H1 (cell line): Measurements from ENCODE around the gene CAMK1. TPM values are rescaled to one million over a fixed set of nuclear protein-coding genes. Genes with fewer than 3 reads are reported as not detected.

ENCODE experiments used
- CTCF ChIA-PET: fragments of 300-600 bp; sonication (Branson Sonifier 250); formaldehyde crosslinking; loops from one replicate; lab custom pipeline; 2021; ENCODE audit not compliant: partially characterized antibody; lab: Charles Lee
- POLR2A ChIA-PET: fragments of 300-600 bp; sonication (Branson Sonifier 250); formaldehyde crosslinking; loops from one replicate; lab custom pipeline; 2021; ENCODE audit warnings: inconsistent platforms; ENCODE audit not compliant: partially characterized antibody; lab: Charles Lee
- DNase-seq, 2 experiments: peaks; one replicate each; pipeline versions ENCODE4 v3.0.0 to v3.0.0-alpha.2; 2010 to 2022; ENCODE audit warnings: low spot score in 2 of 2, low read depth in 1 of 2, mixed read lengths in 1 of 2
- FAIRE-seq: peaks from 2 replicates; lab custom pipeline; 2011; peaks lifted over from hg19 to GRCh38; lab: Jason Lieb, UNC
- H2AFZ ChIP-seq: 2 replicates; pipeline ENCODE4 v1.8.1; 2012; ENCODE audit warnings: low read length, inconsistent platforms
- H2AK5ac ChIP-seq: 2 replicates; pipeline ENCODE4 v1.6.1; 2013; ENCODE audit warnings: low read depth, low read length
- H2BK120ac ChIP-seq: replicated peaks from 2 replicates; pipeline ENCODE3; 2013; ENCODE audit warnings: low read depth, low read length, inconsistent platforms
- H2BK12ac ChIP-seq: 2 replicates; pipeline ENCODE4 v1.6.1; 2013; ENCODE audit warnings: low read depth, low read length
- H2BK15ac ChIP-seq: 2 replicates; pipeline ENCODE4 v1.6.1; 2013; ENCODE audit warnings: low read length
- H2BK20ac ChIP-seq: 2 replicates; pipeline ENCODE4 v1.6.1; 2013; ENCODE audit warnings: low read length
- H2BK5ac ChIP-seq: 2 replicates; pipeline ENCODE4 v1.6.1; 2013; ENCODE audit warnings: low read depth, low read length
- H3K14ac ChIP-seq: 2 replicates; pipeline ENCODE4 v1.6.1; 2013; ENCODE audit warnings: inconsistent platforms; ENCODE audit not compliant: insufficient read length
- H3K18ac ChIP-seq: 2 replicates; pipeline ENCODE4 v1.6.1; 2013; ENCODE audit warnings: low read length; ENCODE audit errors: extremely low read depth
- H3K23ac ChIP-seq: 2 replicates; pipeline ENCODE4 v1.6.1; 2013; ENCODE audit warnings: inconsistent platforms; ENCODE audit not compliant: insufficient read length
- H3K23me2 ChIP-seq: 2 replicates; pipeline ENCODE4 v1.6.1; 2013; ENCODE audit warnings: low read depth, low read length
- H3K27ac ChIP-seq: 2 replicates; pipeline ENCODE4 v1.6.1; 2011; ENCODE audit warnings: low read depth, low read length, inconsistent platforms
- H3K27me3 ChIP-seq, 4 experiments: replicated peaks in 1 of 4; 1 replicate in 1 of 4; 2 replicates in 3 of 4; pipeline versions ENCODE4 v1.6.1 to v1.8.1; 2011 to 2013; ENCODE audit warnings: low read length in 3 of 4, mild to moderate bottlenecking in 3 of 4, inconsistent platforms in 2 of 4, mixed read lengths in 2 of 4, moderate library complexity in 1 of 4; ENCODE audit not compliant: control insufficient read depth in 3 of 4, insufficient read depth in 3 of 4; ENCODE audit errors: extremely low read depth in 1 of 4
- H3K36me3 ChIP-seq, 4 experiments: 2 replicates each; pipeline versions ENCODE4 v1.6.1 to v1.8.1; 2011 to 2013; ENCODE audit warnings: mild to moderate bottlenecking in 4 of 4, low read length in 3 of 4, moderate library complexity in 2 of 4, control low read depth in 1 of 4, inconsistent platforms in 1 of 4; ENCODE audit not compliant: insufficient read depth in 4 of 4, control insufficient read depth in 2 of 4
- H3K4ac ChIP-seq: replicated peaks from 2 replicates; pipeline ENCODE3; 2013; ENCODE audit warnings: low read length, low read depth, mixed read lengths, inconsistent platforms; ENCODE audit not compliant: insufficient read length
- H3K4me1 ChIP-seq, 4 experiments: replicated peaks in 1 of 4; 1 replicate in 1 of 4; 2 replicates in 3 of 4; pipeline versions ENCODE4 v1.6.1 to v1.8.1; 2011 to 2013; ENCODE audit warnings: low read length in 3 of 4, inconsistent platforms in 2 of 4, mixed read lengths in 1 of 4; ENCODE audit not compliant: insufficient read depth in 4 of 4, control insufficient read depth in 3 of 4
- H3K4me2 ChIP-seq, 2 experiments: 2 replicates each; pipeline versions ENCODE4 v1.6.1 to v1.8.1; 2011 to 2013; ENCODE audit warnings: low read depth in 2 of 2, low read length in 2 of 2, control low read depth in 1 of 2, inconsistent platforms in 1 of 2, mild to moderate bottlenecking in 1 of 2; ENCODE audit not compliant: insufficient read depth in 1 of 2
- H3K4me3 ChIP-seq, 4 experiments: fragments of 200-600, 300-600 bp in 1 of 4; sonication (generic), shearing (Covaris generic), sonication (Bioruptor Twin) in 1 of 4; 2 replicates each; pipeline versions ENCODE4 v1.5.1 to v1.8.1; 2011 to 2016; ENCODE audit warnings: low read length in 4 of 4, low read depth in 3 of 4, control low read depth in 2 of 4, inconsistent platforms in 2 of 4, mild to moderate bottlenecking in 2 of 4, mixed read lengths in 1 of 4, moderate library complexity in 1 of 4; ENCODE audit not compliant: insufficient read depth in 2 of 4; ENCODE audit errors: extremely low read depth in 1 of 4
- H3K56ac ChIP-seq: replicated peaks from 2 replicates; pipeline ENCODE3; 2013; ENCODE audit warnings: low read depth, mild to moderate bottlenecking, mixed read lengths, low read length, inconsistent platforms; ENCODE audit not compliant: insufficient read length
- H3K79me1 ChIP-seq: 2 replicates; pipeline ENCODE4 v1.6.1; 2013; ENCODE audit warnings: low read depth, low read length, control low read depth
- H3K79me2 ChIP-seq, 2 experiments: 2 replicates each; pipeline versions ENCODE4 v1.6.1 to v1.8.1; 2012 to 2013; ENCODE audit warnings: low read length in 2 of 2, mild to moderate bottlenecking in 2 of 2, inconsistent platforms in 1 of 2; ENCODE audit not compliant: insufficient read depth in 2 of 2, control insufficient read depth in 1 of 2
- H3K9ac ChIP-seq, 4 experiments: replicated peaks in 1 of 4; 1 replicate in 1 of 4; 2 replicates in 3 of 4; pipeline versions ENCODE4 v1.6.1 to v1.8.1; 2011 to 2013; ENCODE audit warnings: low read depth in 3 of 4, low read length in 3 of 4, control low read depth in 2 of 4, mild to moderate bottlenecking in 2 of 4, moderate library complexity in 2 of 4, inconsistent platforms in 1 of 4; ENCODE audit errors: extremely low read depth in 1 of 4
- H3K9me3 ChIP-seq, 2 experiments: 2 replicates each; pipeline versions ENCODE4 v1.6.1 to v1.8.1; 2012 to 2013; ENCODE audit warnings: mild to moderate bottlenecking in 2 of 2, moderate library complexity in 2 of 2, control low read depth in 1 of 2, inconsistent platforms in 1 of 2, low read depth in 1 of 2, low read length in 1 of 2, mixed read lengths in 1 of 2; ENCODE audit not compliant: insufficient read depth in 2 of 2
- H4K20me1 ChIP-seq, 2 experiments: replicated peaks in 1 of 2; 2 replicates each; pipeline versions ENCODE3 to v1.8.1; 2011 to 2013; ENCODE audit warnings: inconsistent platforms in 2 of 2, low read length in 2 of 2, mild to moderate bottlenecking in 1 of 2; ENCODE audit not compliant: insufficient read depth in 2 of 2, control insufficient read depth in 1 of 2
- H4K5ac ChIP-seq: 2 replicates; pipeline ENCODE4 v1.6.1; 2013; ENCODE audit warnings: low read length, low read depth, mixed read lengths, inconsistent platforms; ENCODE audit not compliant: insufficient read length
- H4K8ac ChIP-seq: 2 replicates; pipeline ENCODE4 v1.8.0; 2013; ENCODE audit warnings: mild to moderate bottlenecking, moderate library complexity, low read length, inconsistent platforms; ENCODE audit not compliant: insufficient read depth; ENCODE audit errors: extremely low read depth
- H4K91ac ChIP-seq: replicated peaks from 2 replicates; pipeline ENCODE3; 2013; ENCODE audit warnings: low read length, mixed read lengths, inconsistent platforms; ENCODE audit not compliant: insufficient read length
- BCL11A ChIP-seq, 2 experiments: IDR thresholded peaks; one replicate each; pipeline ENCODE4 v1.6.1; 2011; ENCODE audit warnings: low read depth in 2 of 2, low read length in 2 of 2, mild to moderate bottlenecking in 2 of 2
- BRCA1 ChIP-seq: IDR thresholded peaks from 2 replicates; pipeline ENCODE4 v1.6.1; 2012; ENCODE audit warnings: low read depth, low read length, improper control_type of control experiment
- CBX8 ChIP-seq: fragments of 300-800, 300-1000 bp; sonication (generic); IDR thresholded peaks from 2 replicates; pipeline ENCODE4 v1.7.1; 2016; ENCODE audit warnings: low read depth, low read length, borderline replicate concordance
- CHD1 ChIP-seq: IDR thresholded peaks from 2 replicates; pipeline ENCODE4 v1.6.1; 2012; ENCODE audit warnings: low read depth, low read length, improper control_type of control experiment
- CREB1 ChIP-seq: IDR thresholded peaks from 2 replicates; pipeline ENCODE4 v1.6.1; 2012; ENCODE audit warnings: inconsistent platforms
- CTBP2 ChIP-seq: IDR thresholded peaks from 2 replicates; pipeline ENCODE4 v1.7.0; 2011; ENCODE audit warnings: borderline replicate concordance, mild to moderate bottlenecking, moderate library complexity, mixed read lengths, low read length; ENCODE audit not compliant: insufficient read depth, insufficient read length
- FOSL1 ChIP-seq: IDR thresholded peaks from 2 replicates; pipeline ENCODE4 v1.6.1; 2011; ENCODE audit warnings: mild to moderate bottlenecking, low read depth, low read length, moderate library complexity; ENCODE audit not compliant: insufficient read depth
- MAX ChIP-seq: IDR thresholded peaks from 2 replicates; pipeline ENCODE4 v1.6.1; 2012; ENCODE audit warnings: inconsistent platforms
- RAD21 ChIP-seq, 2 experiments: IDR thresholded peaks in 1 of 2; conservative IDR thresholded peaks in 1 of 2; 2 replicates each; pipeline ENCODE4 v1.6.1; 2011; ENCODE audit warnings: low read depth in 2 of 2, low read length in 2 of 2, improper control_type of control experiment in 1 of 2, inconsistent platforms in 1 of 2, mild to moderate bottlenecking in 1 of 2, moderate library complexity in 1 of 2
- RNF2 ChIP-seq: fragments of 200-900, 300-1000 bp; sonication (generic); IDR thresholded peaks from 2 replicates; pipeline ENCODE4 v1.7.1; 2016; ENCODE audit warnings: borderline replicate concordance, low read depth, mild to moderate bottlenecking, antibody characterized with exemption, low read length; ENCODE audit not compliant: poor library complexity, severe bottlenecking; ENCODE audit errors: missing control alignments
- SIX5 ChIP-seq: IDR thresholded peaks from 2 replicates; pipeline ENCODE4 v1.6.1; 2011; ENCODE audit warnings: mild to moderate bottlenecking, low read depth, low read length
- TAF1 ChIP-seq: IDR thresholded peaks from 2 replicates; pipeline ENCODE4 v1.6.1; 2011; ENCODE audit warnings: mild to moderate bottlenecking, low read depth, low read length
- TAF7 ChIP-seq: optimal IDR thresholded peaks from 2 replicates; pipeline ENCODE3; 2011; ENCODE audit warnings: low read depth, mild to moderate bottlenecking, inconsistent platforms, low read length, moderate library complexity, borderline replicate concordance
- WGBS, 2 experiments: shearing (Covaris generic) in 1 of 2; methylation state at CpG; one replicate each; pipeline versions ENCODE4 v1.1.6 to v1.1.7; 2013 to 2015; ENCODE audit warnings: low lambda C conversion rate in 2 of 2, mixed read lengths in 2 of 2, inconsistent platforms in 1 of 2, low coverage in 1 of 2, missing lambda C conversion rate in 1 of 2; ENCODE audit not compliant: insufficient replicate concordance in 2 of 2, insufficient coverage in 1 of 2, insufficient read length in 1 of 2; ENCODE audit errors: extremely low coverage in 1 of 2, missing lambda C conversion rate in 1 of 2; 5-methylcytosine and 5-hydroxymethylcytosine counted together
- polyA plus RNA-seq, 7 experiments: library from polyadenylated mRNA; depleted of rRNA in 3 of 7; stranded (reverse) in 5 of 7; unstranded in 2 of 7; fragments of >200 nt in 5 of 7; fragments of 200-250 nt in 2 of 7; gene quantifications; 1 replicate in 5 of 7; 2 replicates in 1 of 7; 4 replicates in 1 of 7; pipeline versions ENCODE4 v1.2.1 to v1.2.3, GENCODE V29; 2011 to 2013; ENCODE audit warnings: missing spikeins in 2 of 7, mixed read lengths in 2 of 7
- total RNA-seq: library from RNA; stranded (reverse); fragmentation: NEBNext Ultra II Directional; extraction: Animal tissue kit (Norgen Biotek cat#: 25700); gene quantifications from 2 replicates; pipeline ENCODE4 v1.2.1, GENCODE V29; 2021

The CAMK1 gene
- total and polyA plus RNA-seq, 2 of the 8 experiments (the other 6 are each of a cell fraction or from before 2014, with no cell fraction given): 4.9 to 5.1 TPM

- Histone ChIP-seq H3K79me2 (no peaks in the 10 kb centered on the region), H3K4me3 (no peak overlapping the region), H3K56ac (no peak overlapping the region), H2BK15ac (no peak overlapping the region), H2BK5ac (no peak overlapping the region), H3K4ac (no peak overlapping the region), H2BK12ac (no peak overlapping the region), H2AFZ (no peak overlapping the region), H3K9me3 (no peaks in the 10 kb centered on the region), H4K91ac (no peak overlapping the region), H3K18ac (no peak overlapping the region), H2BK20ac (no peak overlapping the region), H3K14ac (no peak overlapping the region), H3K23ac (no peak overlapping the region), H4K8ac (no peak overlapping the region), H2BK120ac (no peak overlapping the region), H4K5ac (no peak overlapping the region), H3K4me2 (no peak overlapping the region), H3K4me1 (peaks cover 0 to 1% (median 0%) of the 10 kb centered on the region in 4 experiments; a peak in 1 of 7 replicates), H4K20me1 (peaks cover 3 to 12% of the 10 kb centered on the region in 2 experiments), H3K27me3 (no peaks in the 10 kb centered on the region), H3K23me2 (no peaks in the 10 kb centered on the region), H3K36me3 (peaks cover 35 to 74% (median 60%) of the 10 kb centered on the region in 4 experiments), H2AK5ac (no peak overlapping the region), H3K27ac (no peak overlapping the region), H3K9ac (no peak overlapping the region), H3K79me1 (no peaks in the 10 kb centered on the region; the same call in 1 of the 2 replicates)
- FAIRE-seq: no peak
- CTCF ChIA-PET: interaction anchor here (1.3 to 2.8 kb wide), 3 partner anchors 22 to 76 kb away, joined by 5 to 11 read pairs (median 5); no protein-coding TSS in a partner anchor
- WGBS, 2 experiments: 92% methylated on average over 1 of the region's 1 CpG; no CpG with 5 or more reads in 1 of the 2 experiments
- POLR2A ChIA-PET: interaction anchor here (0.6 to 7.8 kb wide), 4 partner anchors 9 to 149 kb away, joined by 3 to 71 read pairs (median 4); partner anchors contain the start of genes ARPC4, PRRT3 and TADA3
- DNase-seq: no peak
- TF ChIP-seq BCL11A (IDR thresholded peaks at IDR 0.05; ENCODE audit: low read depth in 2 of 2, low read length in 2 of 2) (no peak), TAF1 (no peak), RNF2 (no peak), CHD1 (no peak), CTBP2 (no peak), BRCA1 (no peak), SIX5 (no peak), RAD21 (IDR thresholded peaks at IDR 0.05 in 1 of 2, conservative IDR thresholded peaks at IDR 0.05 in 1 of 2; ENCODE audit: low read depth in 2 of 2, low read length in 2 of 2) (no peak), MAX (no peak), FOSL1 (no peak), CBX8 (no peak), CREB1 (no peak), TAF7 (no peak)
Measured at GRCh38 chr3:9803494-9803893, 33.7 kb upstream of the CAMK1 start.
